ENCODE measurements around the gene ATF5. TPM values are rescaled to one million over a fixed set of nuclear protein-coding genes. Genes with fewer than 3 reads are reported as not detected.

ATF5 gene
- total and polyA plus RNA-seq, 4 donors, result 7.0 to 49.1 (median 33.9) TPM

GRCh38 chr19:49912965-49913685 is 15.9 kb upstream of the ATF5 start:
- 74 to 81% methylated on average over 21 of the region's 21 CpGs for WGBS, 2 donors
- peaks cover 10 to 43% (median 31%) of the 10 kb centered on the region in 4 donors for H3K36me3 ChIP-seq (ENCODE audit: control insufficient read depth in 4 of 4, insufficient read depth in 4 of 4, low read length in 4 of 4)
- peak; percentile 11 to 41 (median 41) for DNase-seq
- no peak overlapping the region for H3K9ac ChIP-seq (ENCODE audit: insufficient read depth in 1 of 2, low read length in 2 of 2)
- ATAC-seq (ENCODE audit: insufficient read depth, low FRiP score), result no peak
- H3K9me3 ChIP-seq (ENCODE audit: control insufficient read depth in 4 of 4, insufficient read depth in 3 of 4, low read length in 3 of 4), result no peaks in the 10 kb centered on the region
- H3K4me3 ChIP-seq, result no peak overlapping the region
- no peak for TF ChIP-seq CTCF (IDR thresholded peaks at IDR 0.05; ENCODE audit: control extremely low read depth, extremely low read depth)
- no peaks in the 10 kb centered on the region for H3K27me3 ChIP-seq (ENCODE audit: control insufficient read depth in 3 of 3, insufficient read depth in 3 of 3, low read length in 2 of 3)
- H3K27ac ChIP-seq (ENCODE audit: low read depth in 1 of 2, low read length in 1 of 2), result peak overlapping the region in 1 of 2 donors; percentile 11
- peaks cover 0 to 3% (median 0%) of the 10 kb centered on the region in 5 donors for H3K4me1 ChIP-seq (ENCODE audit: control insufficient read depth in 5 of 5, insufficient read depth in 5 of 5, low read length in 5 of 5)

DNA sequence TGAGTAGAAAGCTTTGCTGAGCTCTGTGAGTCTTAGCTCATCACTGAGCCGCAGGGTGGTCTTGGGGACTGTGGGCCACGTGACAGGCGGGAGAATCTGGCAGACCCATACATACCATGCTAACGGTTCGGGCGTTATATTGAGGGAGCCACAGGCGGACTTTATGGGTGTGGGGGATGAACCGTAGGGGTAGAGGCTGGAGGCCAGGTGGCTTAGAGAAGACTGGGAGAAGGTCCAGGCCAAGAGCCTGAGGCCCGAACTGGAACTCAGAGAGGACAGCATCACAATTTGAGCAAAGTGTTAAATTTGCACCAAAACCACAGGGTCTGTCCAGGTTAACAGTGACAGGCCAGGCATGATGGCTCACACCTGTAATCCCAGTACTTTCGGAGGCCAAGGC is 15.3 kb upstream of the ATF5 start:
- H3K27me3 ChIP-seq (ENCODE audit: control insufficient read depth in 3 of 3, insufficient read depth in 3 of 3, low read length in 2 of 3), result no peaks in the 10 kb centered on the region
- DNase-seq (no peak), ATAC-seq (ENCODE audit: insufficient read depth, low FRiP score) (no peak)
- no peak overlapping the region for H3K27ac ChIP-seq (ENCODE audit: low read depth in 1 of 2, low read length in 1 of 2)
- peaks cover 10 to 43% (median 26%) of the 10 kb centered on the region in 4 donors for H3K36me3 ChIP-seq (ENCODE audit: control insufficient read depth in 4 of 4, insufficient read depth in 4 of 4, low read length in 4 of 4)
- no peak overlapping the region for H3K9ac ChIP-seq (ENCODE audit: insufficient read depth in 1 of 2, low read length in 2 of 2)
- WGBS, 2 donors, result 90 to 94% methylated on average over 10 of the region's 10 CpGs
- no peaks in the 10 kb centered on the region for H3K9me3 ChIP-seq (ENCODE audit: control insufficient read depth in 4 of 4, insufficient read depth in 3 of 4, low read length in 3 of 4)
- no peak for TF ChIP-seq CTCF (IDR thresholded peaks at IDR 0.05; ENCODE audit: control extremely low read depth, extremely low read depth)
- H3K4me1 ChIP-seq (ENCODE audit: control insufficient read depth in 5 of 5, insufficient read depth in 5 of 5, low read length in 5 of 5), result peaks cover 0 to 3% (median 0%) of the 10 kb centered on the region in 5 donors
- no peak overlapping the region for H3K4me3 ChIP-seq

GRCh38 chr19:49915271-49915670 is 13.7 kb upstream of the ATF5 start:
- no peak for TF ChIP-seq CTCF (IDR thresholded peaks at IDR 0.05; ENCODE audit: control extremely low read depth, extremely low read depth)
- Histone ChIP-seq H3K27ac (ENCODE audit: low read depth in 1 of 2, low read length in 1 of 2) (no peak overlapping the region), H3K9ac (ENCODE audit: insufficient read depth in 1 of 2, low read length in 2 of 2) (no peak overlapping the region), H3K27me3 (ENCODE audit: control insufficient read depth in 3 of 3, insufficient read depth in 3 of 3, low read length in 2 of 3) (no peaks in the 10 kb centered on the region), H3K9me3 (ENCODE audit: control insufficient read depth in 4 of 4, insufficient read depth in 3 of 4, low read length in 3 of 4) (no peaks in the 10 kb centered on the region), H3K4me3 (no peak overlapping the region), H3K4me1 (ENCODE audit: control insufficient read depth in 5 of 5, insufficient read depth in 5 of 5, low read length in 5 of 5) (peaks cover 0 to 3% (median 0%) of the 10 kb centered on the region in 5 donors), H3K36me3 (ENCODE audit: control insufficient read depth in 4 of 4, insufficient read depth in 4 of 4, low read length in 4 of 4) (peaks cover 3 to 37% (median 25%) of the 10 kb centered on the region in 4 donors)
- ATAC-seq (ENCODE audit: insufficient read depth, low FRiP score) (no peak), DNase-seq (no peak)
- 97 to 99% methylated on average over 6 of the region's 6 CpGs for WGBS, 2 donors

Measured in lung (tissue), 12 donors.